GM08714 (cell line): Measurements from ENCODE around the gene FAM117B.
"Not testable (repeated sequence)": the region's sequence is repeated elsewhere in the genome, so short reads cannot be mapped to it uniquely, and the experiment has no call there.

Experiments
- H3K4me3 ChIP-seq: fragments of 200-500 bp; sonication (Bioruptor generic); 2 replicates; pipeline ENCODE4 v1.5.1; 2014; ENCODE audit warnings: mild to moderate bottlenecking, low read length, inconsistent platforms
- ZNF274 ChIP-seq: IDR thresholded peaks from 2 replicates; pipeline ENCODE4 v1.6.1; 2012; ENCODE audit warnings: mild to moderate bottlenecking, low read depth, low read length

FAM117B gene

GRCh38 chr2:202669841-202670240, 35.1 kb downstream of the FAM117B start:
- TF ChIP-seq ZNF274, result no peak
- no peak overlapping the region for H3K4me3 ChIP-seq

GRCh38 chr2:202671317-202672035, 36.7 kb downstream of the FAM117B start:
- H3K4me3 ChIP-seq, result no peak overlapping the region
- no peak for TF ChIP-seq ZNF274

GRCh38 chr2:202675097-202675496, 40.3 kb downstream of the FAM117B start:
- not testable (repeated sequence) for H3K4me3 ChIP-seq

GRCh38 chr2:202679980-202680379, 45.2 kb downstream of the FAM117B start:
- TF ChIP-seq ZNF274, result no peak

GRCh38 chr2:202680512-202680911, 45.7 kb downstream of the FAM117B start:
- TF ChIP-seq ZNF274, result no peak
- H3K4me3 ChIP-seq, result no peak overlapping the region

More at GRCh38 chr2:202679980-202680379, 45.2 kb downstream of the FAM117B start:
- H3K4me3 ChIP-seq, result no peak overlapping the region

GRCh38 chr2:202681688-202682205, 47.0 kb downstream of the FAM117B start:
- no peak for TF ChIP-seq ZNF274
- H3K4me3 ChIP-seq, result no peak overlapping the region

- no peak overlapping the region for H3K4me3 ChIP-seq
- TF ChIP-seq ZNF274, result no peak
Measured at GRCh38 chr2:202682274-202682673, 47.5 kb downstream of the FAM117B start.

- H3K4me3 ChIP-seq, result no peak overlapping the region
- TF ChIP-seq ZNF274, result no peak
Measured at GRCh38 chr2:202687276-202687675, 52.5 kb downstream of the FAM117B start.

- no peak for TF ChIP-seq ZNF274
- no peak overlapping the region for H3K4me3 ChIP-seq
Measured at GRCh38 chr2:202689459-202689858, 54.7 kb downstream of the FAM117B start.

GRCh38 chr2:202689898-202690297, 55.1 kb downstream of the FAM117B start:
- no peak overlapping the region for H3K4me3 ChIP-seq
- TF ChIP-seq ZNF274, result no peak

GRCh38 chr2:202690321-202690900, 55.6 kb downstream of the FAM117B start:
- TF ChIP-seq ZNF274, result no peak
- no peak overlapping the region for H3K4me3 ChIP-seq

- no peak for TF ChIP-seq ZNF274
- no peak overlapping the region for H3K4me3 ChIP-seq
Measured at GRCh38 chr2:202693503-202693902, 58.7 kb downstream of the FAM117B start.

GRCh38 chr2:202695166-202695565, 60.4 kb downstream of the FAM117B start:
- TF ChIP-seq ZNF274, result no peak
- no peak overlapping the region for H3K4me3 ChIP-seq

GRCh38 chr2:202700075-202700901, 65.5 kb downstream of the FAM117B start:
- TF ChIP-seq ZNF274, result no peak
- no peak overlapping the region for H3K4me3 ChIP-seq

- TF ChIP-seq ZNF274, result no peak
Measured at GRCh38 chr2:202703091-202703490, 68.3 kb downstream of the FAM117B start.

More at GRCh38 chr2:202703091-202703490, 68.3 kb downstream of the FAM117B start:
- no peak overlapping the region for H3K4me3 ChIP-seq
